Inflammatory macrophage (primary cell): ENCODE results near the gene CHST13.
A peak's percentile ranks its signal among the peaks of the same experiment; 100 is the strongest.

Source experiments
- DNase-seq, 2 donors: peaks; one replicate each; pipeline ENCODE4 v3.0.0-alpha.2; 2020 to 2022

CHST13 gene

GRCh38 chr3:126542340-126543241 lies 18.6 kb downstream of the CHST13 start:
- DNase-seq = no peak

- no peak for DNase-seq
Measured at GRCh38 chr3:126543457-126544061, 19.6 kb downstream of the CHST13 start.

GRCh38 chr3:126544596-126545281 lies 20.8 kb downstream of the CHST13 start:
- peak in 1 of 2 donors; percentile 14 for DNase-seq

GRCh38 chr3:126545544-126545943 lies 21.6 kb downstream of the CHST13 start:
- DNase-seq = no peak

- no peak for DNase-seq
Measured at GRCh38 chr3:126546013-126546412, 22.1 kb downstream of the CHST13 start.

GRCh38 chr3:126546549-126547239 lies 22.7 kb downstream of the CHST13 start:
- DNase-seq = no peak

- DNase-seq = peak; percentile 67 to 72
Measured at GRCh38 chr3:126547721-126548120, 23.8 kb downstream of the CHST13 start.

- no peak for DNase-seq
Measured at GRCh38 chr3:126548556-126549466, 24.9 kb downstream of the CHST13 start.

- DNase-seq = no peak
Measured at GRCh38 chr3:126549861-126550487, 26.0 kb downstream of the CHST13 start.

GRCh38 chr3:126550488-126551051 lies 26.6 kb downstream of the CHST13 start:
- no peak for DNase-seq

- no peak for DNase-seq
Measured at GRCh38 chr3:126551121-126551838, 27.3 kb downstream of the CHST13 start.

- DNase-seq = no peak
Measured at GRCh38 chr3:126551839-126552687, 28.1 kb downstream of the CHST13 start.

- DNase-seq = no peak
Measured at GRCh38 chr3:126552688-126553283, 28.8 kb downstream of the CHST13 start.

- no peak for DNase-seq
Measured at GRCh38 chr3:126553284-126554084, 29.5 kb downstream of the CHST13 start.

GRCh38 chr3:126554560-126555525 lies 30.9 kb downstream of the CHST13 start:
- no peak for DNase-seq

- no peak for DNase-seq
Measured at GRCh38 chr3:126555795-126556636, 32.1 kb downstream of the CHST13 start.
